ENCODE measurements around the gene C1QTNF5.

- no peak for TF ChIP-seq CTCF (IDR thresholded peaks at IDR 0.05 in 2 of 3, conservative IDR thresholded peaks at IDR 0.05 in 1 of 3; ENCODE audit: borderline replicate concordance in 1 of 3, insufficient read depth in 1 of 3, low read depth in 2 of 3, low read length in 2 of 3)
- TF ChIP-seq SRF (IDR thresholded peaks at IDR 0.05; ENCODE audit: low read depth): no peak
- no peak for TF ChIP-seq POLR2A (IDR thresholded peaks at IDR 0.05; ENCODE audit: borderline replicate concordance, extremely low read depth, insufficient read depth, insufficient read length)
- TF ChIP-seq SP1 (IDR thresholded peaks at IDR 0.05; ENCODE audit: low read depth): no peak
- TF ChIP-seq TCF7L2 (IDR thresholded peaks at IDR 0.05; ENCODE audit: borderline replicate concordance, extremely low read depth, insufficient read depth, insufficient read length): no peak
- no peak for TF ChIP-seq EZH2 (IDR thresholded peaks at IDR 0.05)
- no peak for TF ChIP-seq REST (IDR thresholded peaks at IDR 0.05; ENCODE audit: low read depth)
- TF ChIP-seq YY1 (IDR thresholded peaks at IDR 0.05; ENCODE audit: extremely low read depth, insufficient replicate concordance, low read depth, low read length): no peak
- no peak for TF ChIP-seq POLR2AphosphoS5 (IDR thresholded peaks at IDR 0.05; ENCODE audit: low read depth, low read length)
Observed at GRCh38 chr11:119305556-119306372, 34.9 kb downstream of the C1QTNF5 start.
